Stimulated activated CD8-positive, alpha-beta memory T cell treated with anti-CD3 and anti-CD28 coated beads, Interleukin-2, amount 100 ng/mL, for 48 hours (primary cell): ENCODE measurements around the gene SMARCA5.
"Not testable (repeated sequence)": the region's sequence is repeated elsewhere in the genome, so short reads cannot be mapped to it uniquely, and the experiment has no call there.

Experiments
- DNase-seq, 2 donors: peaks; one replicate each; pipeline ENCODE4 v3.0.0-alpha.2; 2020; ENCODE audit warnings: low read depth in 2 of 2

SMARCA5 gene

DNA sequence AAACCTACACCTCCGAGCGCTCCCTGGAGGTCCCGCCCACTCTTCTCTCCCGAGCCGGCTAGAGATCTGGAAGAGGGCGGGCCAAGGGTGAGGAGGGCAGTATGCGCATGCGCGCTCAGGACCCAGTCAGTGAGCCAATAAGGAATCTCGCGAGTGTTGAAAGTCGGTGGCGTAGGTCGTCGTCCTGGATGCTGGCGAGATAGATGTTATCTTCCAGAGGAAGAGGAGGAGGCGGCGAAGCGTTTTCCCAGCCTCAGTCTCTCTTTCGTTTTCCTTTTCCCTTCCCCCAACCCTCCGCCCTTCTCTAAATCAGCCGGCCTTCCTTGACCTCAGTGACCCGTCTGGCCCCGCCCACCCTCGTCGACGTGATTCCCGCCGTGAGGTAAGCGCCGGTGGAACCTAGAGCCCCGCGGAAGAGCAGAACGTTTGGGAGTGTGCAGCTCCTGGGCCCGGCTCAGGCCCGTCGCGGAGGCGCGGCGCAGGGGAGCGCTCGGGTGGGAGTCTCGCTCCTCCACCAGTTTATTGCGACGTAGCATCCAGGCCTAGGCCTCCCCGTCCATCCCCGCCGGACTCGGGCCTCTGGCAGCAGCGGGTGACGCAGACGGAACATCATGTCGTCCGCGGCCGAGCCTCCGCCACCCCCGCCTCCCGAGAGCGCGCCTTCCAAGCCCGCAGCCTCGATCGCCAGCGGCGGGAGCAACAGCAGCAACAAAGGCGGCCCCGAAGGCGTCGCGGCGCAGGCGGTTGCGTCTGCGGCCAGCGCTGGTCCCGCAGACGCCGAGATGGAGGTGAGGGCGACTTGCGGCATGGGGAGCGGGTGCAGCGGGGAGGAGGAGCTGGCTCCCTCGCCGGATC, at the start of gene SMARCA5:
TSS of gene SMARCA5 (plus strand) at position 389 of the 855 bp plus-strand sequence. CDS start at position 612, 223 bp downstream.
- DNase-seq = peak; percentile 85 to 93

DNA sequence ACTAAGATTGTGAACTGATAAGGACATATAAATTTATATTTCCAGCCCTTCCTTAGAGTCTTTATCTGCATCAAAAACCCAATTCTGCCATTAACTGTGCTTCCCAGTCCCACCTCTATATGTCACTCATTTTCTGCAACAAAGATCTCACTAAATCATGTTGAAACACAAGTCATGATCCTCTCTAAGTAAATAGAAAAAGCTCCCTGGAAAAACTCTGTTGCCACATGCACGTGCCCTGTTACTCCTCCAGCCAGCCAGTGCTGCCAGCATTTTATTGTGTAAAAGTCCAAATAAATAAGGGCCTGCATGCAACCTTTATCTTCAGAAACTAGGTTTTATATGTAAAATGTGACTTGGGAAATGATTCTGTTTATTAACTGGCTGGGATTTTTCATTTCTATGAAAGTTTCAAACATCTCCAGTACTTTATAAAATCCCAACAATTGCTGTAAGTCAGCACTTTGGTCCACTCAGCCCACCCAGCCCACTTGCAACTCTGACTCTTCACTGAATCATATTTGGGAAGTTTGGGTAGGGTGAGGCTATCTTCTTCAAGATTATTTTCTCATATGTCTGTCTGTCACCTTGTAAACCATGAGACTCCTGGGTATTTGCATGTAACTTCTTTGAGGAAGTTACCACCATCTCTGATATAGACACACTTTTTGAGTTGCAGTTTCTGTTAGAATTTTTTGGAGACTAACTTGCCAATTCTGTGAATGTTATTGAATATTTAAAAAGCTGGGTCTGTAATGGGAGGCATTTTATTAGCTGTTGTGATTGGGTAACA, 40.0 kb upstream of the SMARCA5 start:
- DNase-seq = no peak

- no peak for DNase-seq
Observed at GRCh38 chr4:143477487-143477886, 36.0 kb upstream of the SMARCA5 start.

DNA sequence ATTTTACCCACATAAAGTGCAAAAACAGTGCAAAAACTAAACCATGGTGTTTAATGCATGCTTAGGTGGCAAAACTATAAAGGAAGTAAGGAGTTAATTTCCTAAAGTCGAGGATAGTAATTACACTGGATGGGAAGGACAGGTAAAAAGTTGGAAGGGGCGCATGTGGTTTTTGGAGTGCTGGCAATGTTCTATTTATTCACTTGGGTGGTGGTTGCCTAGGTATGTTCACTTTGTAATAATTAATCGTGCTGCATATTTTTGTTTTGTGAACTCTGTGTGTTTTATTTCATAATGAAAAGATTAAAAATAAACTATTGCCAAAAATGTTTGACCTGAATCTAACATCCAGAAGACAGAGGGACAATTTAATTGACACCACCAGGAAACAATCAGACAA, 32.1 kb upstream of the SMARCA5 start:
- DNase-seq = no peak

DNA sequence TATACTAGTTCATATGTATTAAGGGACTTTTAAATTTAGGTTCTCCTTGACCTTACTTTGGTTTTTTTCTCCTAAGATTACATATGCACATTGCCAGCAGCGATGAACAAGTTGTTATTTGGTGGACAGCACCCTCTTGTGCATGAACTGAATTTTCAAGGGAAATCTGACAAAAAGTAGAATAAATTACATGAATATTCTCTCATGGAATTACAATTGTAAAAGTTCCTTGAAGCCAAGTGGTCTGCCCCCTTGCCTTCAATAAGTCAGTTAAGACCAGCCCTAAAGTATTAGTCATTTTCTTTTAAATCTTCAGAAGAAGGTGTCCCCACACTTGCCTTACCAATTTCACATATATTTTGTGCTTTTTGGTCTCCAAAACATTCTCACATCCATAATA, 30.7 kb upstream of the SMARCA5 start:
- DNase-seq = no peak

GRCh38 chr4:143486314-143486713, 27.2 kb upstream of the SMARCA5 start:
- no peak for DNase-seq

GRCh38 chr4:143488687-143489086, 24.8 kb upstream of the SMARCA5 start:
- no peak for DNase-seq

GRCh38 chr4:143489106-143489505, 24.4 kb upstream of the SMARCA5 start:
- DNase-seq = no peak

- no peak for DNase-seq
Observed at GRCh38 chr4:143498021-143498420, 15.5 kb upstream of the SMARCA5 start.

DNA sequence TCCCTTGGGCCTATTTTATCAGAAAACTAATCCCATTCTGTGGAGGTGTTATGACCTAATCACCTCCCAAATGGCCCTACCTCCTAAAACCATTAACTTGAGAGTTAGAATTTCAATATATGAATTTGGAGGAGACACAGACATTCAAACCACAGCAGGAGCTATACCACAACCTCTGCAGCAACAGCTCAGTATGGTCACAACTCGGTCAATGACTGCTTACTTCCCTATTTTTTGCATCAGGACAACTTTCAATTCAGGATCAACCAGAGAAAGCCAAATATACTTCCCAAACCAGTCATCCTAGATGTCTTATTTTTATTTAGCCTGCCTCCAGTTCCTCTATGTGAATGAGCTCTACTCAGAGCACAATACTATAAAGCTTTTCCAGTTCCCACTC, 11.3 kb upstream of the SMARCA5 start:
- no peak for DNase-seq

GRCh38 chr4:143506031-143506430, 7.5 kb upstream of the SMARCA5 start:
- DNase-seq = no peak

DNA sequence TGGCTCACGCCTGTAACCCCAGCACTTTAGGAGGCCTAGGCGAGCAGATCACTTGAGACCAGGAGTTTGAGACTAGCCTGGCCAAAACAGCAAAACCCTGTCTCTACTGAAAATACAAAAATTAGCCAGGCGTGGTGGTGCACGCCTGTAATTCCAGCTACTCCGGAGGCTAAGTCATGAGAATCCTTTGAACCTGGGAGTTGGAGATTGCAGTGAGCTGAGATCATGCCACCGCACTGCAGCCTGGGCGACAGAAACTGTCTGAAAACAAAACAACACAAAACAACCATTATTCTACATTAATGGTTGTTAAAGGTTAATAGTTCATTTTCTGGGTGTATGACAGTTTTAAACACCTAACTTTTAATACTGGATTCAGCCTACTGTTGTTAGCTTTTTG, 1.6 kb upstream of the SMARCA5 start:
- no peak for DNase-seq

DNA sequence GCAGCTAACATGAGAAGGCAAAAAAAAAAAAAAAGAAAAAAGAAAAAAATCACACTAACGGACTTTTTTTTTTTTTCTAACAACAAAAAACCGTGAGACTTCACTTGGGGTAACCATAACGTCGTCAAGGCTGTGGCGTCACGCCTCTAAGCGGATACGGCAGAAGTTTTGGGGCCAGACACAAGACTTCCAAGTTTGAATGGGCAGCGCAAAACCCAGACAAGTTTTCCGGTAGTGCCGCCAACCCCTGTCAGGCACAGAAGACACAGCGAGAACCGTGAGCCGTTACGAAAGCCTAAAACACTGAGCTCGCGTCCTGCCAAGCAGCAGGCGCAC, 556 bp upstream of the SMARCA5 start:
- DNase-seq = no peak

GRCh38 chr4:143514169-143514495, 630 bp downstream of the SMARCA5 start:
- no peak for DNase-seq

DNA sequence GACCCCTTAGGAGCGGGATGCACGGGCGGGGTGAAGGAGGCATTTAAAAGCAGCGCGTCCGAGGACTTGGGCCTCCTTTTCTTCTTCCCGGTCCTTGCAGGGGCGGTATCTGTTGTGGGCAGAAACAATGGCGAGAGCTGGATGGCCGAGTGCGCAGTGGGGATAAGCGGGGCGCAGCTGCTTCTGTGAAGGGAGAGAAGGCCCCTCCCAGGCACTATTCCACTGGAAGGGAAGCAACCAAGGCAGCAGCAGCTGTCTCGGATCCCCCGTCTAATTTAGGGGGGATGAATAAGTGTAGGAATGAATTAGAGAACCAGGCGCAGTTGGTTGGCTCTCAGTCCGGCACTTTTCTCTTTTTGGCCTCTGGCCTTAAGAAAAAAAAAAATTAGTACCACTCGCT, 995 bp downstream of the SMARCA5 start:
- peak; percentile 2 to 7 for DNase-seq

DNA sequence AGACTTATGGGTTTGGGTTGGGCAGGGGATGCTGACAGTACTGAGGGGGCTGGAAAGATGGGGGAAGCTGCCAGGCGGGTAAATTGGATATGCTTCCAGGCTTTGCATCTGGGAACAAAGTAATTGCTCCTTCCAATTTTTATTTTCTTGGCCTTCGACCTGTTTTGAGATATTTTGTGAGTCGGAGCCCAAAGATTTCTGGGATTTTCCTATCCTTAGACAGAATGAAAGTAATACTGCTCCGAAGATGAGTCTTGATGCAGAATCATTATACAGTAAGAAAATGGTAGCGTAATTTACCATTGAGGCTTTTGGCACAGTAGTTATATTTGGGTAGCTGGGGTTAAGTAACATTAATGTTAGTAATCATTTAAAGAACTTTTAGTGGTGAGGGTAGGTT, 1.4 kb downstream of the SMARCA5 start:
- DNase-seq = no peak

DNA sequence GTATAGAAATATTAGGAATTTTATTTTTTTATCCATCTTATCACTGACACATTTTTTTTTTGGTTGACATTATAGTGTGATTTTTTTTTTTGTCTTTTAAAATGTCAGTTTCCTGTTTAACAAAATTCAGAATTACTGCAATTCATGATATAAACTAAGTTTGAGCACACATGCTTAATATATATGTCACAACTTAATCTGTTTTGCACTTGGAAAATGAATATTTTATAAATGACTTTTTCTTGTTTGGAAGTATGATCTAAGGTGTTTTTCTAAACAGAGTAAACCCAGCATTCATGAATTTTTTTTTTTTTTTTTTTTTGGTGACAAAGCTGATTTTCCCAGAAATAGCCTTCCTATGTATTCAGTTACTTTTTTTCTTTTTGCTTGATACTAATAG, 2.4 kb downstream of the SMARCA5 start:
- no peak for DNase-seq

GRCh38 chr4:143517764-143518163, 4.3 kb downstream of the SMARCA5 start:
- DNase-seq = no peak

- DNase-seq = no peak
Observed at GRCh38 chr4:143524211-143524610, 10.7 kb downstream of the SMARCA5 start.

- DNase-seq = not testable (repeated sequence)
Observed at GRCh38 chr4:143528046-143528445, 14.5 kb downstream of the SMARCA5 start.

DNA sequence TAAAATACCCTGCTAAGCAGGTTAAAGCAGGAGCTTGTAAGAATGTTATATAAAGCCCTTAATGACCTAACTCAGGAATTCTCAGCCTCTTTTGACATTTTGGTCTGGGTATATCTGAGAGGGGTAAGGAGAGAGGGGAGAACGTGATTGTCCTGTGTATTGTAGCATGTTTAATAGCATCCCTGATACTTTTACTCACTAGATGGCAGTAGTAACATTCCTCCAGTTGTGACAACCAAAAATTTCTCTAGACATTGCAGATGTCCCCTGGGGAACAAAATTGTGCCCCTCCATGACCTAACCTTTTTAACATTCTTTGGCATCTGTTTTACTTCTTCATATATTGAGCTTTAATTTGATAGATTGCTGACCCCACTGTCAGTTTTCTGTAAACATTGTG, 17.9 kb downstream of the SMARCA5 start:
- DNase-seq = no peak

DNA sequence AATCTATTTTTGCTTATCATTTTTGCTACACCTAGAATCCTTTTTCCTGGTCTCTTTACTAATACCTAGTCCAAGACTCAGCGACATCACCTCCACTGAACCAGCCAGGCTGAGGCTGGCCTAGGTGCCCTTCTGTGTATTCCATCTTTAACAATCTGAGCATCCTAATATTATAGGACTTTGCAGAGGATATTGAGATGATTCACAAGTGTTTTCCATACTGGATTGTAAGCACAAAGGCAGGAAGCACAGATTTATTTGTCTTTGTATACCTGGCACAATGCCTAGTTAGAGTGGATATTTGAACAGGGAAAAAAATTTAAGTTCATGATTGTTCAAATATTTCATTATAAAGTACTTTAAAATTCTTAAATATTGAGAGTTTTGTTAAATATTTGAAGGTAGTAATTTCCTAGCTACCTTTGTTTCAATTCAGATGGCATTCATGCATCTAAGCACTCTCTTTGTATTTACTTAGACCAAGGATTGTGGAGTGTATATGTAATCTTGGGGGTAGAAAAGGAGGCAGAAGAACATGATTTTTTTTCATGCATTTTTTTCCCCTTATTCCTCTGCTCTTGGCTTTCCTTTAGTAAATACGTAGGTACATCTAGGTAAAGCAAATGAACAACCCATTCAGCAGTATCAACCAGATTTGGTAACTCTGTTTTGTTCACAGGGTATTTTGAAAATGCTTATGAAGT, 18.4 kb downstream of the SMARCA5 start:
- DNase-seq = no peak
